NCI-H2081 treated with DMSO at 0.1 percent for 48 hours (cell line): ENCODE results near the gene GOLGA8B.
"Not testable (repeated sequence)": the region's sequence is repeated elsewhere in the genome, so short reads cannot be mapped to it uniquely, and the experiment has no call there.

Experiments used
- DNase-seq: peaks from one replicate; lab custom pipeline; 2025; lab: John Stamatoyannopoulos, UW

Gene GOLGA8B

GRCh38 chr15:34598799-34599585, 15.5 kb upstream of the GOLGA8B start:
- DNase-seq, result no peak

GRCh38 chr15:34597316-34597715, 13.9 kb upstream of the GOLGA8B start:
- DNase-seq, result no peak

- no peak for DNase-seq
These were observed 10.9 kb upstream of the GOLGA8B start for GRCh38 chr15:34594361-34594760.

- no peak for DNase-seq
These were observed 7.9 kb upstream of the GOLGA8B start for GRCh38 chr15:34591306-34591705.

GRCh38 chr15:34588046-34588674, 4.7 kb upstream of the GOLGA8B start:
- DNase-seq, result peak; percentile 50

- DNase-seq, result not testable (repeated sequence)
These were observed 2.5 kb upstream of the GOLGA8B start for GRCh38 chr15:34585966-34586365.

GRCh38 chr15:34584996-34585395, 1.5 kb upstream of the GOLGA8B start:
- DNase-seq, result no peak

- no peak for DNase-seq
These were observed 848 bp upstream of the GOLGA8B start for GRCh38 chr15:34584330-34584668.

- no peak for DNase-seq
These were observed 735 bp downstream of the GOLGA8B start for GRCh38 chr15:34582461-34583371.

GRCh38 chr15:34581687-34582460, 1.6 kb downstream of the GOLGA8B start:
- DNase-seq, result not testable (repeated sequence)

- DNase-seq, result no peak
These were observed 2.4 kb downstream of the GOLGA8B start for GRCh38 chr15:34581043-34581365.

- DNase-seq, result not testable (repeated sequence)
These were observed 3.0 kb downstream of the GOLGA8B start for GRCh38 chr15:34580251-34581042.

- no peak for DNase-seq
These were observed 5.2 kb downstream of the GOLGA8B start for GRCh38 chr15:34578283-34578674.

- not testable (repeated sequence) for DNase-seq
These were observed 5.7 kb downstream of the GOLGA8B start for GRCh38 chr15:34577658-34578282.

- DNase-seq, result not testable (repeated sequence)
These were observed 8.4 kb downstream of the GOLGA8B start for GRCh38 chr15:34575035-34575434.

- DNase-seq, result not testable (repeated sequence)
These were observed 10.5 kb downstream of the GOLGA8B start for GRCh38 chr15:34572921-34573320.

GRCh38 chr15:34572019-34572641, 11.3 kb downstream of the GOLGA8B start:
- not testable (repeated sequence) for DNase-seq

GRCh38 chr15:34569670-34570396, 13.6 kb downstream of the GOLGA8B start:
- not testable (repeated sequence) for DNase-seq

- DNase-seq, result not testable (repeated sequence)
These were observed 16.3 kb downstream of the GOLGA8B start for GRCh38 chr15:34567174-34567573.
